ENCODE measurements around the gene PNCK.
A peak's percentile ranks its signal among the peaks of the same experiment; 100 is the strongest.
"Not testable (repeated sequence)": the region's sequence is repeated elsewhere in the genome, so short reads cannot be mapped to it uniquely, and the experiment has no call there.

Gene PNCK

GRCh38 chrX:153673428-153674218 is at the start of gene PNCK:
Gene PNCK (minus strand): TSS chrX:153673813. CDS start chrX:153673076, 737 bp downstream.
- no peak for DNase-seq

GRCh38 chrX:153722704-153723350 is 49.2 kb upstream of the PNCK start:
- DNase-seq, result no peak

GRCh38 chrX:153719701-153720100 is 46.1 kb upstream of the PNCK start:
- no peak for DNase-seq

GRCh38 chrX:153719238-153719637 is 45.6 kb upstream of the PNCK start:
- no peak for DNase-seq

- DNase-seq, result no peak
Observed at GRCh38 chrX:153717445-153717844, 43.8 kb upstream of the PNCK start.

GRCh38 chrX:153714256-153714655 is 40.6 kb upstream of the PNCK start:
- no peak for DNase-seq

GRCh38 chrX:153709726-153710674 is 36.4 kb upstream of the PNCK start:
- DNase-seq, result no peak

- peak; percentile 24 for DNase-seq
Observed at GRCh38 chrX:153708415-153708814, 34.8 kb upstream of the PNCK start.

- DNase-seq, result no peak
Observed at GRCh38 chrX:153707406-153707805, 33.8 kb upstream of the PNCK start.

GRCh38 chrX:153706799-153707198 is 33.2 kb upstream of the PNCK start:
- DNase-seq, result no peak

- DNase-seq, result not testable (repeated sequence)
Observed at GRCh38 chrX:153705403-153706060, 31.9 kb upstream of the PNCK start.

- not testable (repeated sequence) for DNase-seq
Observed at GRCh38 chrX:153704631-153705402, 31.2 kb upstream of the PNCK start.

- no peak for DNase-seq
Observed at GRCh38 chrX:153704021-153704526, 30.5 kb upstream of the PNCK start.

- no peak for DNase-seq
Observed at GRCh38 chrX:153703036-153703370, 29.4 kb upstream of the PNCK start.

- DNase-seq, result no peak
Observed at GRCh38 chrX:153702336-153703035, 28.9 kb upstream of the PNCK start.

GRCh38 chrX:153701706-153702105 is 28.1 kb upstream of the PNCK start:
- DNase-seq, result no peak

- DNase-seq, result no peak
Observed at GRCh38 chrX:153700967-153701366, 27.4 kb upstream of the PNCK start.

- no peak for DNase-seq
Observed at GRCh38 chrX:153700376-153700945, 26.8 kb upstream of the PNCK start.

GRCh38 chrX:153699784-153700371 is 26.3 kb upstream of the PNCK start:
- not testable (repeated sequence) for DNase-seq

- DNase-seq, result not testable (repeated sequence)
Observed at GRCh38 chrX:153699210-153699783, 25.7 kb upstream of the PNCK start.
